ENCODE data around the gene SFT2D1. TPM values are rescaled to one million over a fixed set of nuclear protein-coding genes. Genes with fewer than 3 reads are reported as not detected.

SFT2D1 gene
- total RNA-seq, 4 donors from 2014 or later = 6.1 to 35.8 (median 33.0) TPM

GRCh38 chr6:166370489-166370888, 28.1 kb upstream of the SFT2D1 start:
- Histone ChIP-seq H3K4me1 (no peaks in the 10 kb centered on the region), H3K4me3 (no peak overlapping the region), H3K27ac (no peak overlapping the region), H3K9me3 (no peaks in the 10 kb centered on the region), H3K36me3 (no peaks in the 10 kb centered on the region), H3K27me3 (no peaks in the 10 kb centered on the region)
- TF ChIP-seq CTCF (IDR thresholded peaks at IDR 0.05) (no peak), POLR2A (IDR thresholded peaks at IDR 0.05) (no peak)
- DNase-seq = no peak
- intact Hi-C loops (cut with DNase I; ENCODE audit: low total_unique reads) = no loop called here

GRCh38 chr6:166369782-166370181, 27.4 kb upstream of the SFT2D1 start:
- no peak for DNase-seq
- Histone ChIP-seq H3K27me3 (no peaks in the 10 kb centered on the region), H3K36me3 (no peaks in the 10 kb centered on the region), H3K4me3 (no peak overlapping the region), H3K4me1 (no peaks in the 10 kb centered on the region), H3K27ac (no peak overlapping the region), H3K9me3 (no peaks in the 10 kb centered on the region)
- intact Hi-C loops (cut with DNase I; ENCODE audit: low total_unique reads) = no loop called here
- no peak for TF ChIP-seq CTCF (IDR thresholded peaks at IDR 0.05)
- TF ChIP-seq POLR2A (IDR thresholded peaks at IDR 0.05) = no peak

- H3K9me3 ChIP-seq = no peaks in the 10 kb centered on the region
- TF ChIP-seq POLR2A (IDR thresholded peaks at IDR 0.05) = no peak
- TF ChIP-seq CTCF (IDR thresholded peaks at IDR 0.05) = no peak
- no peak overlapping the region for H3K4me3 ChIP-seq
- H3K27ac ChIP-seq = no peak overlapping the region
- no peaks in the 10 kb centered on the region for H3K27me3 ChIP-seq
- intact Hi-C loops (cut with DNase I; ENCODE audit: low total_unique reads) = no loop called here
- no peaks in the 10 kb centered on the region for H3K4me1 ChIP-seq
- DNase-seq = no peak
- H3K36me3 ChIP-seq = no peaks in the 10 kb centered on the region
These were observed 24.6 kb upstream of the SFT2D1 start for GRCh38 chr6:166366921-166367320.

- no peak overlapping the region for H3K4me3 ChIP-seq
- no peaks in the 10 kb centered on the region for H3K4me1 ChIP-seq
- DNase-seq = no peak
- no peaks in the 10 kb centered on the region for H3K27me3 ChIP-seq
- no peaks in the 10 kb centered on the region for H3K9me3 ChIP-seq
- intact Hi-C loops (cut with DNase I; ENCODE audit: low total_unique reads) = no loop called here
- TF ChIP-seq CTCF (IDR thresholded peaks at IDR 0.05) (no peak), POLR2A (IDR thresholded peaks at IDR 0.05) (no peak)
- no peak overlapping the region for H3K27ac ChIP-seq
- H3K36me3 ChIP-seq = no peaks in the 10 kb centered on the region
These were observed 23.5 kb upstream of the SFT2D1 start for GRCh38 chr6:166365806-166366205.

- H3K27ac ChIP-seq = peak overlapping the region in 1 of 2 donors; percentile 51
- H3K4me1 ChIP-seq = no peaks in the 10 kb centered on the region
- TF ChIP-seq CTCF (IDR thresholded peaks at IDR 0.05) (no peak), POLR2A (IDR thresholded peaks at IDR 0.05) (no peak)
- no peak for DNase-seq
- no peaks in the 10 kb centered on the region for H3K27me3 ChIP-seq
- intact Hi-C loops (cut with DNase I; ENCODE audit: low total_unique reads) = no loop called here
- no peaks in the 10 kb centered on the region for H3K36me3 ChIP-seq
- H3K4me3 ChIP-seq = no peak overlapping the region
- no peaks in the 10 kb centered on the region for H3K9me3 ChIP-seq
These were observed 22.9 kb upstream of the SFT2D1 start for GRCh38 chr6:166365221-166365620.
